ENCODE data around the gene F13A1. TPM values are rescaled to one million over a fixed set of nuclear protein-coding genes. Genes with fewer than 3 reads are reported as not detected.

F13A1 gene
- total RNA-seq, 3 donors from 2014 or later (not counting 1 experiment from before 2014, with no cell fraction given), result 6.6 to 32.5 (median 16.1) TPM

DNA sequence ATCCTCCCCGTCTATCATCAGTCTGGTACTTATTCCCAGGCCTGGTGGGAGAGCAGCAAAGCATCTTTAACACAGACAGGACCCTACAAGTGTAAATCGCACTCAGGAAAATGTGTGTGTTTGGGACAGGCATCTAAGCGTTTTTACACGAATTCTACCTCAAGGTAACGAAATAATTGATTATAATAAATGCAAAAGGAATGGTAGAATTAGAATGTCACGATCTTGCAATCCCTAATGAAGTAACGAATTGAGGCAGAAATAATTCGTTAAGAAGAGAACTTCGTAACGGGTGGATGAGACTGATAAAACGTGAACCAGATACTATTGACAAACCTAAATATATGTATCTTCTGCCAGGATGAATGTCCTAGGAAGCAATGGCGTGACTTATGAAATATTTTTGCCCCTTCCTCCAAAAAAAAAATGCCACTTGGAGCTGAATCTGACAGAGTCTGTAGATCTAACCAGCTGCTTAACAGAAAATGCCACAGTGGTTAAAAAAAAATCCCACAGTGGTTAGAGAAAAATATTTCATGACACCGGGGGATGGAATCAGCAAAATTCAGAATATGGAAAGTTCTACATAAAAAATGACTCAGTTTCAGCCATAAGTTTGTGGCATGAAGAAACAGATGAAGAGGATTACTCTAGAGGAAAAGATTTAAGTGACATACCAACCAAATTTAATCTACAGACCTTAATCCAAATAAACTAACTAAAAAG, 68.7 kb downstream of the F13A1 start:
- TF ChIP-seq, protein P1, sequence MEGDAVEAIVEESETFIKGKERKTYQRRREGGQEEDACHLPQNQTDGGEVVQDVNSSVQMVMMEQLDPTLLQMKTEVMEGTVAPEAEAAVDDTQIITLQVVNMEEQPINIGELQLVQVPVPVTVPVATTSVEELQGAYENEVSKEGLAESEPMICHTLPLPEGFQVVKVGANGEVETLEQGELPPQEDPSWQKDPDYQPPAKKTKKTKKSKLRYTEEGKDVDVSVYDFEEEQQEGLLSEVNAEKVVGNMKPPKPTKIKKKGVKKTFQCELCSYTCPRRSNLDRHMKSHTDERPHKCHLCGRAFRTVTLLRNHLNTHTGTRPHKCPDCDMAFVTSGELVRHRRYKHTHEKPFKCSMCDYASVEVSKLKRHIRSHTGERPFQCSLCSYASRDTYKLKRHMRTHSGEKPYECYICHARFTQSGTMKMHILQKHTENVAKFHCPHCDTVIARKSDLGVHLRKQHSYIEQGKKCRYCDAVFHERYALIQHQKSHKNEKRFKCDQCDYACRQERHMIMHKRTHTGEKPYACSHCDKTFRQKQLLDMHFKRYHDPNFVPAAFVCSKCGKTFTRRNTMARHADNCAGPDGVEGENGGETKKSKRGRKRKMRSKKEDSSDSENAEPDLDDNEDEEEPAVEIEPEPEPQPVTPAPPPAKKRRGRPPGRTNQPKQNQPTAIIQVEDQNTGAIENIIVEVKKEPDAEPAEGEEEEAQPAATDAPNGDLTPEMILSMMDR (IDR thresholded peaks at IDR 0.05), result no peak
- Mint-ChIP-seq H3K4me1 (peaks cover under 1 to 1% of the 10 kb centered on the region in 2 donors), H3K27me3 (ENCODE audit: low read depth in 2 of 2) (peaks cover 25 to 51% of the 10 kb centered on the region in 2 donors), H3K36me3 (no peaks in the 10 kb centered on the region), H3K9me3 (no peaks in the 10 kb centered on the region), H3K27ac (no peak overlapping the region), H3K4me3 (no peak overlapping the region)
- H3K4me1 ChIP-seq (ENCODE audit: control insufficient read depth, insufficient read depth, low read length), result no peaks in the 10 kb centered on the region
- H3K4me3 ChIP-seq (ENCODE audit: low read length), result no peak overlapping the region
- H3K36me3 ChIP-seq (ENCODE audit: control insufficient read depth, insufficient read depth, low read length), result no peaks in the 10 kb centered on the region
- no peak for ATAC-seq
- 80% methylated on average over 13 of the region's 13 CpGs for WGBS (ENCODE audit: insufficient coverage)
- no peak overlapping the region for H3K27ac ChIP-seq (ENCODE audit: low read length)
- H3K9me3 ChIP-seq (ENCODE audit: control insufficient read depth, insufficient read depth, low read length), result no peaks in the 10 kb centered on the region
- DNase-seq, result no peak
- peaks cover 2% of the 10 kb centered on the region for H3K27me3 ChIP-seq (ENCODE audit: control insufficient read depth, insufficient read depth, low read length)
- intact Hi-C loops (cut with micrococcal nuclease), result no loop called here

DNA sequence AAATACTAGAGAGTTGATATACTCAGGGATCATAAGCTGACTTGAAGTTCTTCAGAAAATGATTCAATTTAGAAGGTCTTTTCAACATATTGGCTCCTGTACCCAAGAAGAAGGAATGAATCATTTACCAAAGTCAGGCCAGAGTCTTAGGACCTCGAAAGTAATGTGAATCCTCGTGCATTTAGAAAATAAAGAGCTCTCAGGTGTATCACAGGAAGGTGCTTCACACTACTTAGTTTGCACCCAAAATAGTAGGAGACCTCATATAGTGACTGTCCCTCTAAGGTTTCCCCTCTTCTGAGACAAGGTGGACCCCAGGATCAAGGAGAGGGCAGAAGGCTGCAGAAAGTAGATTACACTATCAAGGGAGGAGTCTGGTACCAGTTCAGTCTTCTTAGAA, 71.8 kb downstream of the F13A1 start:
- H3K27ac Mint-ChIP-seq, result no peak overlapping the region
- peaks cover 4 to 8% of the 10 kb centered on the region in 2 donors for H3K4me1 Mint-ChIP-seq
- no peaks in the 10 kb centered on the region for H3K36me3 Mint-ChIP-seq
- no peaks in the 10 kb centered on the region for H3K9me3 Mint-ChIP-seq
- Histone ChIP-seq H3K36me3 (ENCODE audit: control insufficient read depth, insufficient read depth, low read length) (no peaks in the 10 kb centered on the region), H3K4me3 (ENCODE audit: low read length) (no peak overlapping the region), H3K9me3 (ENCODE audit: control insufficient read depth, insufficient read depth, low read length) (no peaks in the 10 kb centered on the region), H3K4me1 (ENCODE audit: control insufficient read depth, insufficient read depth, low read length) (no peaks in the 10 kb centered on the region), H3K27me3 (ENCODE audit: control insufficient read depth, insufficient read depth, low read length) (peaks cover 2% of the 10 kb centered on the region), H3K27ac (ENCODE audit: low read length) (no peak overlapping the region)
- peaks cover 20 to 51% of the 10 kb centered on the region in 2 donors for H3K27me3 Mint-ChIP-seq (ENCODE audit: low read depth in 2 of 2)
- DNase-seq (no peak), ATAC-seq (no peak)
- H3K4me3 Mint-ChIP-seq, result no peak overlapping the region
- intact Hi-C loops (cut with micrococcal nuclease), result no loop called here
- 66% methylated on average over 2 of the region's 2 CpGs for WGBS (ENCODE audit: insufficient coverage)
- TF ChIP-seq, protein P1 (IDR thresholded peaks at IDR 0.05), result no peak

DNA sequence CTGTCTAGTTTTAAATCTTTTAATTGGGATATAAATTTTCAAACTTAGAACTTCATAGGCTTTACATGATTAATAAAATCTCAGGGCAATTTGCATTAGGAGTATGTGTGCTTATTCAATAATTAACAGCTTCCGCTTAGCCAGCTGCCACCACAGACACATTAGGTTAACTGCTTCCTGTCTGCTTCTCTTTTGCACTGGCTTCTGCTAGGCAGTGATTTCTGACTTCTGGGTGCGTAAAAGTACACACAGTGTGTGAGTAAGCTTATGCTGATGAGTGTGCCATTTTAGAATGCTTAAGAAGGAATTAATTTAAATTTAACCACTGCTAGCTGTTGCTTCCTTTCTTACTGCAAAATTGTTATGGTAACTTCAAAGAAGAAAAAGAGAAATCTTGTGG, 73.9 kb downstream of the F13A1 start:
- WGBS (ENCODE audit: insufficient coverage), result no CpG with 5 or more reads among the region's 2 CpGs
- peaks cover 27 to 51% of the 10 kb centered on the region in 2 donors for H3K27me3 Mint-ChIP-seq (ENCODE audit: low read depth in 2 of 2)

More for the DNA sequence above, 73.9 kb downstream of the F13A1 start:
- TF ChIP-seq, protein P1 (IDR thresholded peaks at IDR 0.05), result no peak
- intact Hi-C loops (cut with micrococcal nuclease), result no loop called here
- H3K4me3 Mint-ChIP-seq, result no peak overlapping the region
- Histone ChIP-seq H3K4me3 (ENCODE audit: low read length) (no peak overlapping the region), H3K36me3 (ENCODE audit: control insufficient read depth, insufficient read depth, low read length) (no peaks in the 10 kb centered on the region), H3K27ac (ENCODE audit: low read length) (no peak overlapping the region), H3K27me3 (ENCODE audit: control insufficient read depth, insufficient read depth, low read length) (peaks cover 2% of the 10 kb centered on the region), H3K9me3 (ENCODE audit: control insufficient read depth, insufficient read depth, low read length) (no peaks in the 10 kb centered on the region), H3K4me1 (ENCODE audit: control insufficient read depth, insufficient read depth, low read length) (no peaks in the 10 kb centered on the region)
- H3K4me1 Mint-ChIP-seq, result peaks cover 4 to 8% of the 10 kb centered on the region in 2 donors
- no peak overlapping the region for H3K27ac Mint-ChIP-seq
- DNase-seq (no peak), ATAC-seq (peak in 1 of 3 donors; percentile 67)
- no peaks in the 10 kb centered on the region for H3K36me3 Mint-ChIP-seq
- H3K9me3 Mint-ChIP-seq, result peaks cover 4 to 5% of the 10 kb centered on the region in 2 donors
